ENCODE results near the gene PGM1.

PGM1 gene

DNA sequence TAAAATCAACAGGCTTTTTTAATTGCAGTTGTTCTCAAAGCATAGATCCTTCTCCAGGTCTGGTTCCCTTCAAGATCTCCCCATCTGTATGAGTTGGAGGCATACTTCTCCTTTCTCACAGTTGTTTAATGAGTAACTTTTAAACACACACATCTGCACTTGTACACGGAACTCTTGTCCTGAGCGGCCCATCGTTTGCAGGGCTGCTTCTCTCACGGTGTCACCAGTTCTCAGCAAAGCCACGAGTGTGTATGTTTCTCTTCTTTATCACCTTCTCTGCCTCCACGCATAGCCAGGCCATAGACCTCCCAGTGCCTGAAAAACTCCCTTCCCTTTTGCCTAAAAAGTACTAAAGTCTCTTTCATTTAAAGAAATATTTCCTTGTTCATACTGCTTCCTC is 111.9 kb downstream of the PGM1 start:
- DNase-seq: no peak

DNA sequence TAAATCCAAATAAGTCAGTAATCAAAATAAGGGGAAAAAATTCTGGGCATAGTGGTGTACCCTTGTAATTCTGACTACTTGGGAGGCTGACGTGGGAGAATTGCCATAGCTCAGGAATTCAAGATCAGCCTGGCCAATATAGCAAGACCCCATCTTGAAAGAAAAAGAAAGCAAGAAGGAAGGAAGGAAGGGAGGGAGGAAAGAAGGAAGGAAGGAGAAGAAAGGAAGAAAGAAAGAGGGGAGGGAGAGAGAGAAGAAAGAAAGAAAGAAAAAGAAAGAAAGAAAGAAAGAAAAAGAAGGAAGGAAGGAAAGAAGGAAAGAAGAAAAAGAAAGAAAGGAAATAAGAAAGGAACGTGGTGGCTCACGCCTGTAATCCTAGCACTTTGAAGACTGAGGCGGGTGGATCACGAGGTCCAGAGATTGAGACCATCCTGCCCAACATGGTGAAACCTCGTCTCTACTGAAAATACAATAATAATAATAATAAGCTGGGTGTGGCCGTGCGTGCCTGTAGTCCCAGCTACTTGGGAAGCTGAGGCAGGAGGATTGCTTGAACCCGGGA is 116.1 kb downstream of the PGM1 start:
- DNase-seq: no peak

Measured in CD4-positive, alpha-beta T cell treated with Interleukin-4 for 4 hours (primary cell).